Activated naive CD4-positive, alpha-beta T cell treated with anti-CD3 and anti-CD28 coated beads, Interleukin-2, amount 10 ng/mL, durations not matched to agents 7 days and 5 days (primary cell): ENCODE measurements around the gene SLC44A5.
"Not testable (repeated sequence)": the region's sequence is repeated elsewhere in the genome, so short reads cannot be mapped to it uniquely, and the experiment has no call there.

ENCODE experiments used
- CTCF ChIA-PET: fragments of 350-600 bp; sonication (Branson Sonifier 250); formaldehyde crosslinking; loops from one replicate; lab custom pipeline; 2021; ENCODE audit warnings: antibody characterized with exemption; lab: Charles Lee
- DNase-seq: peaks from one replicate; pipeline ENCODE4 v3.0.0-alpha.2; 2020
- H3K27ac Mint-ChIP-seq: one replicate; pipeline ENCODE4 v1.8.0; 2021; ENCODE audit warnings: mild to moderate bottlenecking, moderate library complexity, mixed read lengths
- H3K27me3 Mint-ChIP-seq: one replicate; pipeline ENCODE4 v1.8.0; 2021; ENCODE audit warnings: mild to moderate bottlenecking, mixed read lengths
- H3K36me3 Mint-ChIP-seq: one replicate; pipeline ENCODE4 v1.8.0; 2021; ENCODE audit warnings: mixed read lengths
- H3K4me1 Mint-ChIP-seq: one replicate; pipeline ENCODE4 v1.8.0; 2021; ENCODE audit warnings: mixed read lengths
- H3K4me3 Mint-ChIP-seq: one replicate; pipeline ENCODE4 v1.8.0; 2021; ENCODE audit warnings: mild to moderate bottlenecking, moderate library complexity, mixed read lengths
- H3K9me3 Mint-ChIP-seq: one replicate; pipeline ENCODE4 v1.8.0; 2021; ENCODE audit warnings: mixed read lengths

The SLC44A5 gene

GRCh38 chr1:75202751-75203150, 408.2 kb downstream of the SLC44A5 start:
- no peak overlapping the region for H3K4me3 Mint-ChIP-seq
- no peaks in the 10 kb centered on the region for H3K36me3 Mint-ChIP-seq

GRCh38 chr1:75198761-75199160, 412.2 kb downstream of the SLC44A5 start:
- CTCF ChIA-PET = no interaction called here
- no peaks in the 10 kb centered on the region for H3K36me3 Mint-ChIP-seq
- no peaks in the 10 kb centered on the region for H3K4me1 Mint-ChIP-seq
- H3K9me3 Mint-ChIP-seq = no peaks in the 10 kb centered on the region
- no peaks in the 10 kb centered on the region for H3K27me3 Mint-ChIP-seq
- H3K27ac Mint-ChIP-seq = no peak overlapping the region
- no peak overlapping the region for H3K4me3 Mint-ChIP-seq
- no peak for DNase-seq

More at GRCh38 chr1:75202751-75203150, 408.2 kb downstream of the SLC44A5 start:
- Mint-ChIP-seq H3K9me3 (no peaks in the 10 kb centered on the region), H3K27me3 (no peaks in the 10 kb centered on the region), H3K4me1 (no peaks in the 10 kb centered on the region), H3K27ac (no peak overlapping the region)
- CTCF ChIA-PET = interaction anchor here (0.7 to 2.1 kb wide), 4 partner anchors 431 to 1213 kb away, joined by 3 to 12 read pairs (median 4); no protein-coding TSS in a partner anchor
- DNase-seq = no peak

- CTCF ChIA-PET = no interaction called here
- Mint-ChIP-seq H3K4me3 (no peak overlapping the region), H3K27me3 (peaks cover 2% of the 10 kb centered on the region), H3K27ac (no peak overlapping the region), H3K9me3 (no peaks in the 10 kb centered on the region), H3K4me1 (no peaks in the 10 kb centered on the region), H3K36me3 (no peaks in the 10 kb centered on the region)
- DNase-seq = no peak
Measured at GRCh38 chr1:75198163-75198562, 412.8 kb downstream of the SLC44A5 start.

GRCh38 chr1:75188892-75189291, 422.0 kb downstream of the SLC44A5 start:
- H3K4me1 Mint-ChIP-seq = no peaks in the 10 kb centered on the region
- H3K27ac Mint-ChIP-seq = no peak overlapping the region
- no peaks in the 10 kb centered on the region for H3K9me3 Mint-ChIP-seq
- H3K27me3 Mint-ChIP-seq = peaks cover 4% of the 10 kb centered on the region
- H3K36me3 Mint-ChIP-seq = no peaks in the 10 kb centered on the region
- no peak for DNase-seq
- no peak overlapping the region for H3K4me3 Mint-ChIP-seq
- CTCF ChIA-PET = interaction anchor here (0.6 kb wide), 1 partner anchor 13 kb away, joined by 3 read pairs; no protein-coding TSS in a partner anchor

GRCh38 chr1:75181214-75181955, 429.5 kb downstream of the SLC44A5 start:
- H3K4me1 Mint-ChIP-seq, H3K4me3 Mint-ChIP-seq, H3K9me3 Mint-ChIP-seq, DNase-seq, H3K36me3 Mint-ChIP-seq, H3K27me3 Mint-ChIP-seq, CTCF ChIA-PET, H3K27ac Mint-ChIP-seq: not testable (repeated sequence)

GRCh38 chr1:75174031-75174760, 436.7 kb downstream of the SLC44A5 start:
- Mint-ChIP-seq H3K36me3 (no peaks in the 10 kb centered on the region), H3K4me3 (no peak overlapping the region), H3K9me3 (no peaks in the 10 kb centered on the region), H3K27ac (no peak overlapping the region), H3K4me1 (no peaks in the 10 kb centered on the region), H3K27me3 (no peaks in the 10 kb centered on the region)
- CTCF ChIA-PET = no interaction called here
- no peak for DNase-seq

- no peaks in the 10 kb centered on the region for H3K9me3 Mint-ChIP-seq
- CTCF ChIA-PET = no interaction called here
- no peaks in the 10 kb centered on the region for H3K4me1 Mint-ChIP-seq
- no peak overlapping the region for H3K27ac Mint-ChIP-seq
- H3K4me3 Mint-ChIP-seq = no peak overlapping the region
- no peak for DNase-seq
- no peaks in the 10 kb centered on the region for H3K27me3 Mint-ChIP-seq
- H3K36me3 Mint-ChIP-seq = no peaks in the 10 kb centered on the region
Measured at GRCh38 chr1:75172556-75172955, 438.4 kb downstream of the SLC44A5 start.

- Mint-ChIP-seq H3K4me3 (no peak overlapping the region), H3K27me3 (no peaks in the 10 kb centered on the region), H3K9me3 (no peaks in the 10 kb centered on the region), H3K36me3 (no peaks in the 10 kb centered on the region), H3K27ac (no peak overlapping the region), H3K4me1 (no peaks in the 10 kb centered on the region)
- DNase-seq = no peak
- CTCF ChIA-PET = no interaction called here
Measured at GRCh38 chr1:75171876-75172275, 439.0 kb downstream of the SLC44A5 start.

- CTCF ChIA-PET = no interaction called here
- Mint-ChIP-seq H3K4me3 (no peak overlapping the region), H3K9me3 (no peaks in the 10 kb centered on the region)
Measured at GRCh38 chr1:75170981-75171380, 439.9 kb downstream of the SLC44A5 start.

GRCh38 chr1:75170011-75170410, 440.9 kb downstream of the SLC44A5 start:
- H3K36me3 Mint-ChIP-seq = no peaks in the 10 kb centered on the region
- CTCF ChIA-PET = no interaction called here
- no peaks in the 10 kb centered on the region for H3K27me3 Mint-ChIP-seq
- H3K4me3 Mint-ChIP-seq = no peak overlapping the region
- H3K27ac Mint-ChIP-seq = no peak overlapping the region
- H3K9me3 Mint-ChIP-seq = no peaks in the 10 kb centered on the region
- no peaks in the 10 kb centered on the region for H3K4me1 Mint-ChIP-seq
- no peak for DNase-seq

More at GRCh38 chr1:75170981-75171380, 439.9 kb downstream of the SLC44A5 start:
- Mint-ChIP-seq H3K36me3 (no peaks in the 10 kb centered on the region), H3K4me1 (no peaks in the 10 kb centered on the region), H3K27me3 (no peaks in the 10 kb centered on the region), H3K27ac (no peak overlapping the region)
- DNase-seq = no peak

- Mint-ChIP-seq H3K27ac (no peak overlapping the region), H3K27me3 (no peaks in the 10 kb centered on the region), H3K4me1 (no peaks in the 10 kb centered on the region), H3K4me3 (no peak overlapping the region), H3K9me3 (no peaks in the 10 kb centered on the region), H3K36me3 (no peaks in the 10 kb centered on the region)
- CTCF ChIA-PET = no interaction called here
- no peak for DNase-seq
Measured at GRCh38 chr1:75166821-75167220, 444.1 kb downstream of the SLC44A5 start.

- Mint-ChIP-seq H3K27me3 (no peaks in the 10 kb centered on the region), H3K9me3 (no peaks in the 10 kb centered on the region), H3K4me1 (no peaks in the 10 kb centered on the region), H3K27ac (no peak overlapping the region), H3K36me3 (no peaks in the 10 kb centered on the region), H3K4me3 (no peak overlapping the region)
- CTCF ChIA-PET = no interaction called here
- DNase-seq = no peak
Measured at GRCh38 chr1:75165264-75165663, 445.6 kb downstream of the SLC44A5 start.

GRCh38 chr1:75159154-75159553, 451.8 kb downstream of the SLC44A5 start:
- Mint-ChIP-seq H3K4me1 (no peaks in the 10 kb centered on the region), H3K27ac (no peak overlapping the region), H3K27me3 (no peaks in the 10 kb centered on the region), H3K9me3 (no peaks in the 10 kb centered on the region), H3K4me3 (no peak overlapping the region), H3K36me3 (no peaks in the 10 kb centered on the region)
- no peak for DNase-seq
- CTCF ChIA-PET = no interaction called here
